Mesenchymal stem cell (in vitro differentiated cells and primary cell): ENCODE data around the gene PDE6B.
"Not testable (repeated sequence)": the region's sequence is repeated elsewhere in the genome, so short reads cannot be mapped to it uniquely, and the experiment has no call there.

Experiments
- DNase-seq: peaks from one replicate; pipeline ENCODE4 v3.0.0-alpha.2; 2013
- H2AFZ ChIP-seq: one replicate; pipeline ENCODE4 v1.6.1; 2013; ENCODE audit warnings: low read depth, mild to moderate bottlenecking, control low read depth, inconsistent platforms, low read length, moderate library complexity
- H2AK5ac ChIP-seq: 2 replicates; pipeline ENCODE4 v1.6.1; 2013; ENCODE audit warnings: low read length, moderate library complexity, mild to moderate bottlenecking, inconsistent platforms; ENCODE audit not compliant: severe bottlenecking
- H2BK120ac ChIP-seq: one replicate; pipeline ENCODE4 v1.6.1; 2013; ENCODE audit warnings: low read depth, mild to moderate bottlenecking, inconsistent platforms, low read length, moderate library complexity
- H2BK12ac ChIP-seq, 2 experiments: one replicate each; pipeline ENCODE4 v1.6.1; 2013; ENCODE audit warnings: inconsistent platforms in 2 of 2, low read length in 2 of 2, mild to moderate bottlenecking in 2 of 2, moderate library complexity in 2 of 2, control low read depth in 1 of 2
- H2BK15ac ChIP-seq: one replicate; pipeline ENCODE4 v1.6.1; 2013; ENCODE audit warnings: mild to moderate bottlenecking, low read depth, inconsistent platforms; ENCODE audit not compliant: poor library complexity, severe bottlenecking
- H2BK5ac ChIP-seq: 2 replicates; pipeline ENCODE4 v1.6.1; 2013; ENCODE audit warnings: low read depth, mild to moderate bottlenecking, low read length, control low read depth, inconsistent platforms; ENCODE audit not compliant: poor library complexity, severe bottlenecking
- H3K14ac ChIP-seq, 2 experiments: one replicate each; pipeline ENCODE4 v1.6.1; 2013; ENCODE audit warnings: inconsistent platforms in 2 of 2, low read length in 2 of 2, control low read depth in 1 of 2, mild to moderate bottlenecking in 1 of 2, moderate library complexity in 1 of 2
- H3K18ac ChIP-seq, 2 experiments: one replicate each; pipeline ENCODE4 v1.6.1; 2013; ENCODE audit warnings: inconsistent platforms in 2 of 2, low read length in 2 of 2, control low read depth in 1 of 2, low read depth in 1 of 2, mild to moderate bottlenecking in 1 of 2
- H3K23ac ChIP-seq, 2 experiments: one replicate each; pipeline ENCODE4 v1.6.1; 2013; ENCODE audit warnings: inconsistent platforms in 2 of 2, low read length in 2 of 2, mild to moderate bottlenecking in 2 of 2, moderate library complexity in 2 of 2, control low read depth in 1 of 2
- H3K27ac ChIP-seq: 2 replicates; pipeline ENCODE4 v1.5.1; 2013; ENCODE audit warnings: mild to moderate bottlenecking, moderate library complexity, low read length, control low read depth, inconsistent platforms; ENCODE audit not compliant: poor library complexity, severe bottlenecking
- H3K27me3 ChIP-seq, 2 experiments: 2 replicates each; pipeline versions ENCODE4 v1.6.1 to v1.7.0; 2013; ENCODE audit warnings: low read length in 2 of 2, mild to moderate bottlenecking in 2 of 2, moderate library complexity in 2 of 2, control low read depth in 1 of 2, inconsistent platforms in 1 of 2; ENCODE audit not compliant: control insufficient read depth in 1 of 2, insufficient read depth in 1 of 2
- H3K36me3 ChIP-seq, 2 experiments: 2 replicates each; pipeline versions ENCODE4 v1.6.1 to v1.7.0; 2013; ENCODE audit warnings: low read length in 2 of 2, control low read depth in 1 of 2, inconsistent platforms in 1 of 2, low read depth in 1 of 2, mild to moderate bottlenecking in 1 of 2; ENCODE audit not compliant: insufficient read depth in 2 of 2, control insufficient read depth in 1 of 2
- H3K4ac ChIP-seq, 2 experiments: one replicate each; pipeline ENCODE4 v1.6.1; 2013; ENCODE audit warnings: inconsistent platforms in 2 of 2, low read length in 2 of 2, mild to moderate bottlenecking in 2 of 2, moderate library complexity in 2 of 2, control low read depth in 1 of 2, low read depth in 1 of 2
- H3K4me1 ChIP-seq: 2 replicates; pipeline ENCODE4 v1.6.1; 2013; ENCODE audit warnings: low read depth, low read length, control low read depth; ENCODE audit not compliant: control insufficient read depth, insufficient read depth
- H3K4me2 ChIP-seq: 2 replicates; pipeline ENCODE4 v1.6.1; 2013; ENCODE audit warnings: low read length, mild to moderate bottlenecking, inconsistent platforms; ENCODE audit not compliant: poor library complexity, severe bottlenecking
- H3K4me3 ChIP-seq, 2 experiments: 2 replicates each; pipeline versions ENCODE4 v1.5.1 to v1.7.0; 2013; ENCODE audit warnings: low read length in 2 of 2, mild to moderate bottlenecking in 2 of 2, control low read depth in 1 of 2, low read depth in 1 of 2; ENCODE audit not compliant: insufficient read depth in 1 of 2
- H3K79me1 ChIP-seq: replicated peaks from 2 replicates; pipeline ENCODE4 v1.6.1; 2013; ENCODE audit warnings: mild to moderate bottlenecking, control low read depth, low read length, inconsistent platforms; ENCODE audit not compliant: poor library complexity, severe bottlenecking
- H3K9ac ChIP-seq: 2 replicates; pipeline ENCODE4 v1.7.0; 2013; ENCODE audit warnings: mild to moderate bottlenecking, low read length, moderate library complexity
- H3K9me3 ChIP-seq: 2 replicates; pipeline ENCODE4 v1.7.0; 2013; ENCODE audit warnings: mild to moderate bottlenecking, low read length; ENCODE audit not compliant: control insufficient read depth
- H4K8ac ChIP-seq: one replicate; pipeline ENCODE4 v1.6.1; 2013; ENCODE audit warnings: inconsistent platforms, mild to moderate bottlenecking, low read length, moderate library complexity
- H4K91ac ChIP-seq: one replicate; pipeline ENCODE4 v1.6.1; 2013; ENCODE audit warnings: mild to moderate bottlenecking, low read length, inconsistent platforms
- WGBS: methylation state at CpG from one replicate; pipeline ENCODE4 v1.1.7; 2013; ENCODE audit warnings: mixed read lengths; 5-methylcytosine and 5-hydroxymethylcytosine counted together

Gene PDE6B

DNA sequence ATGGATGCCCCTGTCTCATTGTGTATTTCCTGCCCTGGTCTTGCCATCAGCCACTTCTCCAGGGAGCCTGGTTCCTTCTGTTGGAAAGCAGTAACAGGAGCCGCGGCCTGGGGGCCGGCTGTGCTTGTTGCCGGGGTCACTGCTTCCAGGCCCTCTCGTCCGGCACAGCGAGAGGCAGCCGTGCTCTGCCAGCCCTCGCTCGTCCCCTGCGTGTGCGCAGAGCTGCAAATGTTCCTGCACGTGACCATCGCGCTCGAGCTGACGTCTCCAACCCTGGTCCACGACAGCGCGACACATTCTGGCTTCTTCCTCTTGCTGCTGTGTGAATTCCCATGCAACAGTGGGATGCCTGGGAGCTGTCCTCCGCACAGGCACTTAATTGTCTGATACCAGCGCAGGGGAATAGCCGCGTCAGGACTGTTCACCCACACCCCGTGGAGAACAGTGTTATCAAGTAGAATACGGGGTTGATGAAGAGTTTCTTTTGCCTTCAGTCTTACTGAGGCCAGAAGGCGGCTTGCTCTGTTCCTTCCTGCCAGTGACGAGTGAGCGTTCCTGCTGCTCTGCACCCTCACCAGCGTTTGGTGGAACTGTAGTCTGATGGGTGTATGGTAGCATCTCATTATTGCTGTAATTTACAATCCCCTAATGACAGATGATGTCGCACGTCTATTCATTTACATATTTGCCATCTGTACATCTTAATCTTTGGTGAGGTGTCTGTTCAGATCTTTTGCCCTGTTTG lies 12.3 kb downstream of the PDE6B start:
- 92% methylated on average over 31 of the region's 32 CpGs for WGBS

DNA sequence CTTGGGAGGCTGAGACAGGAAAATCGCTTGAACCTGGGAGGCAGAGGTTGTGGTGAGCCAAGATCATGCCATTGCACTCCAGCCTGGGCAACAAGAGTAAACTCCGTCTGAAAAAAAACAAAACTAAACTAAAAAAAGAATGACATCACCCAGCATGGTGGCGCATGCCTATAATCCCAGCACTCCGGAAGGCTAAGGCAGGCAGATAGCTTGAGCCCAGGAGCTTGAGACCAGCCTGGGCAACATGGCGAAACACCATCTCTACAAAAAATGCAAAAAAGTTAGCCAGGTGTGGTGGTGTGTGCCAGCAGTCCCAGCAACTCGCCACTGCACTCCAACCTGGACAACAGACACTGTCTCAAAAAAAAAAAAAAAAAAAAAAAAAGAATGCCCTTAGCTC lies 17.0 kb downstream of the PDE6B start:
- not testable (repeated sequence) for H3K27me3 ChIP-seq, H2BK5ac ChIP-seq, H3K36me3 ChIP-seq, H3K27ac ChIP-seq, H3K4me1 ChIP-seq, H4K91ac ChIP-seq, H3K4me2 ChIP-seq, H2BK12ac ChIP-seq, H3K14ac ChIP-seq, H3K9me3 ChIP-seq, H3K23ac ChIP-seq, H2BK120ac ChIP-seq, DNase-seq, H3K18ac ChIP-seq, H3K9ac ChIP-seq, H2BK15ac ChIP-seq, H2AK5ac ChIP-seq, H3K79me1 ChIP-seq, H3K4ac ChIP-seq, H4K8ac ChIP-seq, H2AFZ ChIP-seq, H3K4me3 ChIP-seq
- 78% methylated on average over 4 of the region's 6 CpGs for WGBS

More for the DNA sequence above, 12.3 kb downstream of the PDE6B start:
- H3K4me1 ChIP-seq: peaks cover 1% of the 10 kb centered on the region
- H2BK15ac ChIP-seq: no peak overlapping the region
- no peak overlapping the region for H3K23ac ChIP-seq
- H3K4ac ChIP-seq: no peak overlapping the region
- H2BK5ac ChIP-seq: no peak overlapping the region
- no peak overlapping the region for H3K4me3 ChIP-seq
- H3K18ac ChIP-seq: no peak overlapping the region
- H3K9me3 ChIP-seq: peaks cover 3% of the 10 kb centered on the region
- H3K4me2 ChIP-seq: no peak overlapping the region
- no peak overlapping the region for H2BK12ac ChIP-seq
- DNase-seq: no peak
- H3K27ac ChIP-seq: no peak overlapping the region
- H3K27me3 ChIP-seq: peaks cover 4 to 6% of the 10 kb centered on the region in 2 experiments
- H3K36me3 ChIP-seq: no peaks in the 10 kb centered on the region
- H2AK5ac ChIP-seq: no peak overlapping the region
- H3K79me1 ChIP-seq: no peaks in the 10 kb centered on the region
- no peak overlapping the region for H2BK120ac ChIP-seq
- no peak overlapping the region for H2AFZ ChIP-seq
- no peak overlapping the region for H4K8ac ChIP-seq
- H3K14ac ChIP-seq: no peak overlapping the region
- no peak overlapping the region for H4K91ac ChIP-seq
- H3K9ac ChIP-seq: no peak overlapping the region

DNA sequence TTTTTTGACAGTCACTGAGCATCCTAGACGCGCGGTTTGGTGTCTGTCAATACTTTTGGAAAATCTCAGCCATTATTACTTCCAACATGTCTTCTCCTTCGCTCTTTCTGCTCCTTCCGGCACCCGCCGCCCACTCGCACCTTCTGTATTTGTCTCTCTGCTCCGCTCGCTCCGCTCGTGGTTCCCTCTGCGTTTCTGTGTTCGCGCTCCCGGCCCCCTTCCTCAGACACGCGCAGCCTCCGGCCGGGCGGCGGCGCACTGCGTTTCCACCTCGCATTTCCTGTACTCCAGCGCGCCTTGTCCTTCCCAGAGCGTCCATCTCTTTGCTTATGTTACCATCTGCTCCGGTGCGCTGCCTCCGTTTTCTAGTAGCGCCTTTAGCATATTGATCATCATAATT lies 21.1 kb downstream of the PDE6B start:
- no peak overlapping the region for H2BK5ac ChIP-seq
- H2BK15ac ChIP-seq: no peak overlapping the region
- no peak overlapping the region for H2BK120ac ChIP-seq
- H3K4me3 ChIP-seq: no peak overlapping the region
- no peak overlapping the region for H3K23ac ChIP-seq
- no peaks in the 10 kb centered on the region for H3K9me3 ChIP-seq
- no peaks in the 10 kb centered on the region for H3K36me3 ChIP-seq
- H3K14ac ChIP-seq: no peak overlapping the region
- H3K18ac ChIP-seq: no peak overlapping the region
- H4K91ac ChIP-seq: no peak overlapping the region
- H2AFZ ChIP-seq: no peak overlapping the region
- H3K4me2 ChIP-seq: no peak overlapping the region
- no peak overlapping the region for H2AK5ac ChIP-seq
- no peak overlapping the region for H3K9ac ChIP-seq
- H3K4me1 ChIP-seq: no peaks in the 10 kb centered on the region
- no peaks in the 10 kb centered on the region for H3K79me1 ChIP-seq
- H3K4ac ChIP-seq: no peak overlapping the region
- H2BK12ac ChIP-seq: no peak overlapping the region
- WGBS: 96% methylated on average over 32 of the region's 32 CpGs
- DNase-seq: no peak
- H4K8ac ChIP-seq: no peak overlapping the region
- peaks cover 0 to 33% of the 10 kb centered on the region in 2 experiments for H3K27me3 ChIP-seq
- H3K27ac ChIP-seq: no peak overlapping the region

DNA sequence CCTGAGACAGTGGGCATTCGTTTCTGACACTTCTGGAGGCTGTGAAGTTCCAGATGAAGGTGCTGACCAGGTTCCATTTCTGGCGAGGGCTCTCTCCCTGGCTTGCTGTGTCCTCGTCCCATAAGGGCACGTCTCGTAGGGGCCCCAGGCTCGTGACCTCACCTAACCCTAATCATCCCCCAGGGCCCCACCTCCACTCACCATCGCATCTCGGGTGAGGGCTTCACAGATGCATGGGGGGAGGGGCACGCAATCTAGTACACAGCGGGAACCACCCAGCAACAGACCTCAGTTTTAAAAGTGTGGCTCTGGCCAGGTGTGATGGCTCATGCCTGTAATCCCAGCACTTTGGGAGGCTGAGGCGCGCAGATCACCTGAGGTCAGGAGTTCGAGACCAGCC lies 22.1 kb downstream of the PDE6B start:
- Histone ChIP-seq H3K4me1 (no peaks in the 10 kb centered on the region), H2BK5ac (no peak overlapping the region), H3K9me3 (no peaks in the 10 kb centered on the region), H3K27ac (no peak overlapping the region), H3K27me3 (peaks cover 0 to 37% of the 10 kb centered on the region in 2 experiments), H3K23ac (no peak overlapping the region), H3K36me3 (no peaks in the 10 kb centered on the region), H3K4me3 (no peak overlapping the region), H3K18ac (no peak overlapping the region), H2AFZ (no peak overlapping the region), H4K91ac (no peak overlapping the region), H2BK12ac (no peak overlapping the region), H3K79me1 (no peaks in the 10 kb centered on the region), H4K8ac (no peak overlapping the region), H2AK5ac (no peak overlapping the region), H3K14ac (no peak overlapping the region), H3K4ac (no peak overlapping the region), H3K4me2 (no peak overlapping the region), H2BK15ac (no peak overlapping the region), H3K9ac (no peak overlapping the region), H2BK120ac (no peak overlapping the region)
- DNase-seq: no peak
- 78% methylated on average over 13 of the region's 13 CpGs for WGBS
